GM19467 (cell line): ENCODE measurements around the gene CEBPB.
"Not testable (repeated sequence)": the region's sequence is repeated elsewhere in the genome, so short reads cannot be mapped to it uniquely, and the experiment has no call there.

Source experiments
- ATAC-seq: cut with Tn5 transposase; IDR thresholded peaks from one replicate; pipeline ENCODE4 v1.9.1; 2021; ENCODE audit warnings: mild to moderate bottlenecking, moderate library complexity; ENCODE audit not compliant: unreplicated experiment

The CEBPB gene

DNA sequence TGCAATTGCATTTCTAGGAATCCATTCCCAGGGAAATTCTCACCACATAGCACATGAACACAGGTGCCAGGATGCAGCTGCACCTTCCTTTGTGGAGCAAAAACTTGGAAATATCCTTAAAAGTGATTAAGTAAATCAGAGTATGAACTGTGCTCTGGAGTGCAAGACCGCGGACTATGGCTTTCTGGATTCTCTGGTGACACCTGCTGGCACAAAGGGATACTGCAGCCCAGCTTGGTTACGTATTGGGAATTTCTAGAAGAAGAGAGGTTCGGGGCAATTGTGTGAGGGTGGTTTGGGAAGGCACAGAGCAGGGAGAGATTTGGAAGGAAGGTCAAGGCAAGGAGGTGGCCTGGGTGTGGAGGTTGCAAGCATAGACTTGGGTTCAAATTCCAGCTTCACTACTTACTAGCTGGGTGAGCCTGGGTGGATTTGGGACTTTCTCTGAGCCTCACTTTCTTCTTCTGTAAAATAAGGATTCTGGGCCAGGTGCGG lies 21.3 kb upstream of the CEBPB start:
- no peak for ATAC-seq

DNA sequence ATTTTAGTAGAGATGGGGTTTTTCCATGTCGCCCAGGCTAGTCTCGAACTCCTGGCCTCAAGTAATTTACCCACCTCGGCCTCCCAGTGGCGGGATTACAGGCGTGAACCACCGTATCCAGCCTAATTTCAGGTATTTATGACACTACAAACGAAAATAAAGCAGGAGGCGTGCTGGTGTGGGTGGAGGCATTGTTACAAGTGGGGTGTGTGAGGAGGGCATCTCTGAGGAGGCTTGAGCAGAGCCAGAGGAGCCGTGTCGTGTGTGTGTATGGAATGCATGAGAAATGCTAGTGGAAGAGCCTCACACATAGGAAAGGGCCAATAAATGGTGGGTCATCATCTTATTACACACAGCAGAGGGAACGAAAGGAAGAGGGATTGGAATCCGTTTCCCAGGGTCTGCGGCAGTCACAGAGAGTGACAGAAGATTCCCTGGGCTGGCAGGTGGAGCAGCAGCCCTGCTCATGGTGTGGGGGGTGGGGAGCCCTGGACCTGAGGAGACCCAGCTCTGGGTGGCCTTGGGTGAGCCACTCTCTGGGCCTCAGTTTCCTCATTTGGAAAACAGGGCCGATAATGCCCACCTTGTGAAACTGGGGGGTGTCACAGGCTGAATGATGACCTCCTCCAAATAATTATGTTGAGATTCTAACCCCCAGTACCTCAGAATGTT lies 19.9 kb upstream of the CEBPB start:
- no peak for ATAC-seq

GRCh38 chr20:50172347-50173013 lies 18.1 kb upstream of the CEBPB start:
- no peak for ATAC-seq

DNA sequence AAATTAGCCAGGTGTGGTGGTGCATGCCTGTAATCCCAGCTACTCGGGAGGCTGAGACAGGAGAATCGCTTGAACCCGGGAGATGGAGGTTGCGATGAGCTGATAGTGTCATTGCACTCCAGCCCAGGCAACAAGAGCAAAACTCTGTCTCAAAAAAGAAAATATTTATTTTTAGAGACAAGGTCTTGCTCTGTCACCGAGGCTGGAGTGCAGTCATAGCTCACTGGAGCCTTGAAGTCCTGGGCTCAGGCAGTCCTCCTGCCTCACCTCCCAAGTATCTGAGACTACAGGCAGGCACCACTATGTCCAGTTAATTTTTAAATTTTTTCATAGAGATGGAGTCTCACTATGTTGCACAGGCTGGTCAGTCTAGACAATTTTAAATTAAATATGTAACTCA lies 16.2 kb upstream of the CEBPB start:
- no peak for ATAC-seq

GRCh38 chr20:50175938-50176933 lies 14.4 kb upstream of the CEBPB start:
- no peak for ATAC-seq

GRCh38 chr20:50178672-50179071 lies 12.0 kb upstream of the CEBPB start:
- not testable (repeated sequence) for ATAC-seq

- no peak for ATAC-seq
These were observed 9.3 kb upstream of the CEBPB start for GRCh38 chr20:50181344-50181743.

DNA sequence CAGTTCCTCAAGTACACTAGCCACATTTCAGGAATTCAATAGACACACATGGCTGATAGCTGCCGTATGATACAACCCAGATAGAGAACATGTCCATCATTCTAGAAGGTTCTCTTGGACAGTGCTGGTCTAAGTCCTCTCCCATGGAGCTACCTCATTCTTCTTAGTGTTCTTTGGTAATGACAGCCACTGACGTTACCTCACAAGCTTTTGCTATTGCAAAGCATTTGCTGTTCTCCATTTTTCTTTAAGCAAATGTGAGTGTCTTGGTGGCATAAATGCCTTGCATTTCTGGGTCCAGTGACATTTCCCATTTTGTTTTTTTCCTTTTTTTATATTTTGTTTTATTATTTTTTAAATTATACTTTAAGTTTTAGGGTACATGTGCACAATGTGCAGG lies 8.3 kb upstream of the CEBPB start:
- ATAC-seq, result no peak

DNA sequence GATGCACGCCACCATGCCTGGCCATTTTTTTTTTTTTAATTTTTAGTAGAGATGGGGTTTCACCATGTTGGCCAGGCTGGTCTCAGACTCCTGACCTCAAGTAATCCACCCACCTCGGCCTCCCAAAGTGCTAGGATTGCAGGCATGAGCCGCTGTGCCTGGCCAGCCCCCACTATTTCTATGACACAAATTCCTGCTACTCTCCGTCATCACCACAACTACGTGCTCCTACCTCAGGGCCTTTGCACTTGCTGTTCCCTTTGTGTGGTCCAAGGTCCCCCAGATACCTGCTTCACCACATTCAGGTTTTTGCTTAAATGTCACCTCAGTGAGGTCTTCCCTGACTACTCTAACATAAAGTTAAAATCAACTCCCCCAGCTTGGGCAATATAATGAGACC lies 5.2 kb upstream of the CEBPB start:
- no peak for ATAC-seq

DNA sequence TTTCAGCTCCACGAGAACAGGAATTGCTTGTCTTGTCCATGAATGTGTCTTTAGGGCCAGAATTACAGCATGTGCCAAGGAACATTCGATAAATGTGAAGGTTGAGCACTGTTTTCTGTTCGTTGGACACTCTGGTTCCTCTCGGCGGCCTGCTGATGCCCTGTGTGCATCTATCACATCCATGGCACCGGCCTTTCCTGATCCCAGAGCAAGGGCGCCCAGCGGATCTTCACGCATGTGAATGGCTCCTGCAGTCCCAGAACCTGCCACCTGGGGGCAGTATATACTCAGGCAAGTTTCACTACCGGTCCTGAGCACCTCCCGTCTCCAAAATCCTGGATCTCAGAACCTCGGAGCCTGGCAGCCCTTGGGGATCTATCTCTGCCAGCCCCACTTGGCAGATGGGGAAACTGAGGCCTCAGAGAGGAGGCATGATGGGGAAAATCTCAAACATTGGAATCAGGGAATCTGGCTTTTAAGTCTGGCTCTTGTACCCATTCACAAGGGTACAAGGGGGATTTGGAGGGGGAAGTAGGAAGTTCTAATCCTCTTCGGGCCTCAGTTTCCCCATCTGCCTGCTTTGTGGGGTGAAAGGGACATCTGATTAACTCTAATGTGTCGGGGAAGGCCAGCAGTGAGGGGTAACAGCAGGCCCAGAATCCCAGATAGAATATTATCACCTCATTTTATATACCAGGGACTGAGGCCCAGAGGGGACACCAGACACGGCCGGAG lies 4.3 kb upstream of the CEBPB start:
- no peak for ATAC-seq

GRCh38 chr20:50186987-50187402 lies 3.6 kb upstream of the CEBPB start:
- ATAC-seq, result no peak

- no peak for ATAC-seq
These were observed 3.1 kb upstream of the CEBPB start for GRCh38 chr20:50187403-50188051.

DNA sequence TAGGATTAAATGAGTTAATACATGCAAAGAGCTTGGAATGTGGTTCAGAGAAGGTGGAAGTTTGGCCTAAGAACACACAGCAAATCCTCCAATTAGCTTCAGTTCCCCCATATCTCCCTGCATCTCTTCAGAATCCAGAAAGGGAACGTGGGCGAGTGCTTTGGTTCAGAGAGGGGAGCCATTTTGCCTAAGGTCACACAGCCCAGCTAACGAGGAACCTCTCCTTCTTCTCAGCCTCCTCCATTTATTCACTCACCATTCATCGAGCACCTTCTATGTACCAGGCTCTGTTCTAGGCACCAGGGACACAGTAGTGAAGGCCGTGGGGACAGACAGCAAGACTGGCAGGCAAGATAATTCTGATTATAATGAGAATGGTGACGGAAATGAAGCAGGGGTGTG lies 2.3 kb upstream of the CEBPB start:
- no peak for ATAC-seq

DNA sequence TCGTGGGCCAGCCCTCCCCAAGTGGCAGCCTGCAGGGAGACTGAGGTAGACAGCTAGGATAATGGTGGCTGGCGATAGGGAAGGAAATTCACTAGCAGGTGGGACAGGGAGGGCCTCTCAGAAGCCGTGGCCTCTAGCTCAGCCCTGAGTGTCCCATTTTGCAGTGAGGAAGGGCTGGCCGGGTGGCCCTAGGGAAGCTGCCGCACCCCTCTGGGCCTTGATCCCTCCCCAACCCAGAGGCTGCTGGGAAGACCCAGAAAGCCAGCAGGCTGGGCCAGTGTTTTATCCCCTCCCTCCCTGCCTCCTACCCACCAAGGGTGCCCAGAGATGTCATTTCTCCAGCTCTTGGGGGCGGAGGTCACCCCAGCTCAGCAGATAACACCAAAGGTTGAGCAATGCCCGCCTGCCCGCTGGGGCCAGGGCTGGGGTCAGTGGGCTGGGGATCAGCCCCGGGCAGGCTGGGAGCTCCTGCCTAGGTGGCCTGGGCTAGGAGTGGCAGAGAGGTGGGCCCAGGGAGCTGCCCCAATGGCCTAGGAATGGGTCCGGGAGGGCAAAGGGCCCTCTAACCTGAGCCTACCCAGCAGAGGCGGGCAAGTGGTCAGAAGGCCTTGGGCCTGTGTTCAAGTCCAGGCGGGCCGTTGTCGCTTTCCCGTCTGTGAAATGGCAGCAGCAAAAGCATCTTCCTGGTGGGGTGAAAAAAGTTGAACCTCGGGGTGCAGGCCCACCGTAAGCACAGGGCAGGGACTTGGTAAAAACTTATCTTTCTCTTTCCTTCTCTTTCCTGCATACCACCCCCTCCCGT lies 1.6 kb upstream of the CEBPB start:
- no peak for ATAC-seq

DNA sequence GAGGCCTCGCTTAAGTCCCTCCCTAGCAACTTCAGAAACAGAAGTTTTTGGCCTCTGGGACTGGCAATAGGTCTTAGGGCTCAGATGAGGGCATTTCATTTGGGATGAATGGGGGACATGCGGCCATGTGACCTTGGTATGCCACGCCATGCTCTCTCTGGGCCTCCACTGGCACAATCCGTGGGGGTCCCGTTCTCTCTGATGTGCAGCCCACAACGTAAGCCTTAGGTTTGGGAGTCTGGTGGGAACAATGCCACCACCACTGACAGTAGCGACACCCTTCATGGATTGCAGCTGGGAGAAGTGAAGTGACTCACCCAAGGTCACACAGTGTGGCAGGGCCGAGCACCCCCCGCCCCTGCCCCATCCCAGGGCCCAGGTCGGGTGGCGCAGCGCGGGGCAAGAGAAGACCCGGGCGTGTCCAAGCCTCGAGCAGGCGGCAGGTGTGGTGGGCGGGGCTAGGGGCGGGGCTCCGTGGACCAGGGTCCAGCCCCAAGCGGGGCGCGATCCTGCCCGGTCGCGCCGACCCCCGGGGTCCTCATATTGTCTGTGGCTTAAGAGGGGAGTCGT lies 864 bp upstream of the CEBPB start:
- ATAC-seq, result no peak

DNA sequence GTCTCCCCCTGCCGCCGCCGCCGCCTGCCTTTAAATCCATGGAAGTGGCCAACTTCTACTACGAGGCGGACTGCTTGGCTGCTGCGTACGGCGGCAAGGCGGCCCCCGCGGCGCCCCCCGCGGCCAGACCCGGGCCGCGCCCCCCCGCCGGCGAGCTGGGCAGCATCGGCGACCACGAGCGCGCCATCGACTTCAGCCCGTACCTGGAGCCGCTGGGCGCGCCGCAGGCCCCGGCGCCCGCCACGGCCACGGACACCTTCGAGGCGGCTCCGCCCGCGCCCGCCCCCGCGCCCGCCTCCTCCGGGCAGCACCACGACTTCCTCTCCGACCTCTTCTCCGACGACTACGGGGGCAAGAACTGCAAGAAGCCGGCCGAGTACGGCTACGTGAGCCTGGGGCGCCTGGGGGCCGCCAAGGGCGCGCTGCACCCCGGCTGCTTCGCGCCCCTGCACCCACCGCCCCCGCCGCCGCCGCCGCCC lies 474 bp downstream of the CEBPB start:
- peak; percentile 28 for ATAC-seq

GRCh38 chr20:50191544-50192363 lies 1.1 kb downstream of the CEBPB start:
- ATAC-seq, result peak; percentile 27
